ENCODE data around the gene BAG1. TPM values are rescaled to one million over a fixed set of nuclear protein-coding genes. Genes with fewer than 3 reads are reported as not detected.
A peak's percentile ranks its signal among the peaks of the same experiment; 100 is the strongest.

The BAG1 gene
- total RNA-seq, 1 experiment from 2014 or later, result 51.2 TPM

- Histone ChIP-seq H3K9me3 (no peaks in the 10 kb centered on the region), H3K27me3 (replicated peaks; ENCODE audit: control insufficient read depth, insufficient read depth, low read length) (no peaks in the 10 kb centered on the region), H3K4me1 (no peaks in the 10 kb centered on the region), H3K4me3 (ENCODE audit: low read depth, low read length) (peak overlapping the region; percentile 66), H3K36me3 (ENCODE audit: control insufficient read depth, insufficient read depth, low read length) (no peaks in the 10 kb centered on the region; the same call in 1 of the 2 replicates)
- Mint-ChIP-seq H3K4me3 (ENCODE audit: unreplicated experiment) (peak overlapping the region; percentile 87), H3K36me3 (ENCODE audit: insufficient read depth, unreplicated experiment) (peaks cover 35% of the 10 kb centered on the region), H3K27ac (ENCODE audit: unreplicated experiment) (peak overlapping the region; percentile 87), H3K27me3 (ENCODE audit: insufficient read depth, unreplicated experiment) (no peaks in the 10 kb centered on the region), H3K4me1 (ENCODE audit: low read depth, unreplicated experiment) (peaks cover 16% of the 10 kb centered on the region), H3K9me3 (ENCODE audit: unreplicated experiment) (no peaks in the 10 kb centered on the region)
- BruUV-seq (replicated peaks), result TSS peak; percentile 41
- no peak for TF ChIP-seq CTCF (IDR thresholded peaks at IDR 0.05; ENCODE audit: insufficient read depth in 1 of 2, low read depth in 1 of 2, low read length in 1 of 2, severe bottlenecking in 1 of 2, unreplicated experiment in 1 of 2)
- CTCF ChIA-PET, result no interaction called here
- no peak for DNase-seq
- intact Hi-C loops (cut with micrococcal nuclease; ENCODE audit: unreplicated experiment), result loop anchor here (10.0 kb wide), 1 partner anchor 59 kb away; no protein-coding TSS in a partner anchor
- POLR2A ChIA-PET, result no interaction called here
Measured at GRCh38 chr9:33265211-33265865, 830 bp upstream of the BAG1 start.

GRCh38 chr9:33264003-33264472 lies 470 bp downstream of the BAG1 start:
- peak overlapping the region; percentile 100 for H3K4me3 ChIP-seq (ENCODE audit: low read depth, low read length)
- Mint-ChIP-seq H3K27me3 (ENCODE audit: insufficient read depth, unreplicated experiment) (no peaks in the 10 kb centered on the region), H3K9me3 (ENCODE audit: unreplicated experiment) (no peaks in the 10 kb centered on the region), H3K36me3 (ENCODE audit: insufficient read depth, unreplicated experiment) (peaks cover 48% of the 10 kb centered on the region), H3K4me3 (ENCODE audit: unreplicated experiment) (peak overlapping the region; percentile 87), H3K27ac (ENCODE audit: unreplicated experiment) (peak overlapping the region; percentile 87), H3K4me1 (ENCODE audit: low read depth, unreplicated experiment) (peaks cover 16% of the 10 kb centered on the region)
- BruUV-seq (replicated peaks), result TSS peak; percentile 24
- intact Hi-C loops (cut with micrococcal nuclease; ENCODE audit: unreplicated experiment), result loop anchor here (1.0 to 10.0 kb wide), 4 partner anchors 26 to 188 kb away; partner anchors contain the start of genes NFX1 and SMU1
- TF ChIP-seq CTCF (IDR thresholded peaks at IDR 0.05; ENCODE audit: insufficient read depth in 1 of 2, low read depth in 1 of 2, low read length in 1 of 2, severe bottlenecking in 1 of 2, unreplicated experiment in 1 of 2), result no peak
- H3K9me3 ChIP-seq, result no peaks in the 10 kb centered on the region
- DNase-seq, result peak in 1 of 2 experiments; percentile 53
- no peaks in the 10 kb centered on the region; the same call in 1 of the 2 replicates for H3K36me3 ChIP-seq (ENCODE audit: control insufficient read depth, insufficient read depth, low read length)
- POLR2A ChIA-PET, result interaction anchor here (0.7 to 2.0 kb wide), 3 partner anchors 19 to 130 kb away, joined by 3 to 9 read pairs (median 3); partner anchors contain the start of gene NFX1
- H3K4me1 ChIP-seq, result no peaks in the 10 kb centered on the region
- no peaks in the 10 kb centered on the region for H3K27me3 ChIP-seq (replicated peaks; ENCODE audit: control insufficient read depth, insufficient read depth, low read length)
- CTCF ChIA-PET, result no interaction called here

- H3K4me3 ChIP-seq (ENCODE audit: low read depth, low read length), result peak overlapping the region; percentile 100
- Mint-ChIP-seq H3K9me3 (ENCODE audit: unreplicated experiment) (no peaks in the 10 kb centered on the region), H3K36me3 (ENCODE audit: insufficient read depth, unreplicated experiment) (peaks cover 54% of the 10 kb centered on the region), H3K4me3 (ENCODE audit: unreplicated experiment) (peak overlapping the region; percentile 87), H3K27ac (ENCODE audit: unreplicated experiment) (peak overlapping the region; percentile 87), H3K4me1 (ENCODE audit: low read depth, unreplicated experiment) (peaks cover 16% of the 10 kb centered on the region), H3K27me3 (ENCODE audit: insufficient read depth, unreplicated experiment) (no peaks in the 10 kb centered on the region)
- intact Hi-C loops (cut with micrococcal nuclease; ENCODE audit: unreplicated experiment), result loop anchor here (1.0 to 10.0 kb wide), 4 partner anchors 27 to 187 kb away; partner anchors contain the start of genes NFX1 and SMU1
- TF ChIP-seq CTCF (IDR thresholded peaks at IDR 0.05; ENCODE audit: insufficient read depth in 1 of 2, low read depth in 1 of 2, low read length in 1 of 2, severe bottlenecking in 1 of 2, unreplicated experiment in 1 of 2), result no peak
- BruUV-seq (replicated peaks), result no TSS peak
- H3K9me3 ChIP-seq, result no peaks in the 10 kb centered on the region
- ChIA-PET POLR2A (interaction anchor here (0.7 to 2.0 kb wide), 2 partner anchors 27 to 129 kb away, joined by 3 to 9 read pairs; partner anchors contain the start of gene NFX1), CTCF (no interaction called here)
- DNase-seq, result peak in 1 of 2 experiments; percentile 21
- no peaks in the 10 kb centered on the region for H3K27me3 ChIP-seq (replicated peaks; ENCODE audit: control insufficient read depth, insufficient read depth, low read length)
- no peaks in the 10 kb centered on the region; the same call in 1 of the 2 replicates for H3K36me3 ChIP-seq (ENCODE audit: control insufficient read depth, insufficient read depth, low read length)
- no peaks in the 10 kb centered on the region for H3K4me1 ChIP-seq
Measured at GRCh38 chr9:33263131-33264002, 1.1 kb downstream of the BAG1 start.

Data from Caco-2 (cell line).